HepG2 (cell line): ENCODE measurements around the gene DNAH8. TPM values are rescaled to one million over a fixed set of nuclear protein-coding genes. Genes with fewer than 3 reads are reported as not detected.

Experiments
- ATAC-seq: fragments of 200-7000 bp; cut with Tn5 transposase; 3 replicates; pipeline ENCODE4 v1.9.1; 2020; ENCODE audit warnings: mild to moderate bottlenecking, moderate library complexity
- BruUV-seq: library from RNA; stranded (reverse); fragments of 400-500 nt; replicated peaks from 2 replicates; lab custom pipeline; 2021; lab: Mats Ljungman, UMichigan
- CTCF ChIA-PET: fragments of 300-600 bp; formaldehyde crosslinking; extraction: SDS; loops from one replicate; lab custom pipeline; 2021; ENCODE audit warnings: low total read pairs, inconsistent platforms, low intra/inter-chr PET ratio; lab: Yijun Ruan, JAX
- POLR2A ChIA-PET: fragments of 350-600 bp; sonication (Branson Sonifier 250); formaldehyde crosslinking; loops from one replicate; lab custom pipeline; 2020; ENCODE audit warnings: antibody characterized with exemption, inconsistent platforms; lab: Yijun Ruan, JAX
- DNase-seq: peaks from one replicate; pipeline ENCODE4 v3.0.0-alpha.2; 2015; ENCODE audit warnings: low spot score
- FAIRE-seq: peaks from 3 replicates; lab custom pipeline; 2011; peaks lifted over from hg19 to GRCh38; lab: Jason Lieb, UNC
- H2AFZ ChIP-seq: one replicate; pipeline ENCODE4 v1.6.1; 2011; ENCODE audit warnings: low read length, inconsistent platforms
- H3K27ac ChIP-seq: fragments of 300-600 bp; 3 replicates; pipeline ENCODE4 v1.8.0; 2011; ENCODE audit warnings: mixed run types, mild to moderate bottlenecking, mixed read lengths, low read length, inconsistent platforms; ENCODE audit not compliant: insufficient read depth; ENCODE audit errors: extremely low read length
- H3K27me3 ChIP-seq, 2 experiments: fragments of 200-600 bp in 1 of 2; 2 replicates in 1 of 2; 3 replicates in 1 of 2; pipeline versions ENCODE4 v1.6.0 to v1.8.0; 2011; ENCODE audit warnings: low read length in 2 of 2, mild to moderate bottlenecking in 2 of 2, moderate library complexity in 2 of 2, inconsistent platforms in 1 of 2; ENCODE audit not compliant: insufficient read depth in 2 of 2, control insufficient read depth in 1 of 2
- H3K36me3 ChIP-seq, 2 experiments: fragments of 200-600 bp in 1 of 2; replicated peaks in 1 of 2; 2 replicates in 1 of 2; 3 replicates in 1 of 2; pipeline versions ENCODE4 v1.5.1 to v1.8.0; 2011; ENCODE audit warnings: low read length in 2 of 2, inconsistent platforms in 1 of 2; ENCODE audit not compliant: insufficient read depth in 2 of 2, control insufficient read depth in 1 of 2
- H3K4me1 ChIP-seq: 2 replicates; pipeline ENCODE4 v1.5.1; 2012; ENCODE audit warnings: low read length, inconsistent platforms; ENCODE audit not compliant: insufficient read depth
- H3K4me2 ChIP-seq: 2 replicates; pipeline ENCODE4 v1.6.0; 2011; ENCODE audit warnings: low read depth, low read length, inconsistent platforms
- H3K4me3 ChIP-seq, 3 experiments: fragments of 200-600 bp in 1 of 3; sonication (generic), shearing (Covaris generic) in 1 of 3; replicated peaks in 1 of 3; 2 replicates each; pipeline ENCODE4 v1.5.1; 2011 to 2016; ENCODE audit warnings: low read length in 3 of 3, inconsistent platforms in 2 of 3, low read depth in 2 of 3, mild to moderate bottlenecking in 2 of 3, control low read depth in 1 of 3, mixed read lengths in 1 of 3; ENCODE audit not compliant: insufficient read depth in 1 of 3
- H3K79me2 ChIP-seq: one replicate; pipeline ENCODE4 v1.6.1; 2011; ENCODE audit warnings: low read length, inconsistent platforms; ENCODE audit not compliant: insufficient read depth
- H3K9ac ChIP-seq: 2 replicates; pipeline ENCODE4 v1.6.0; 2011; ENCODE audit warnings: mild to moderate bottlenecking, low read depth, low read length, inconsistent platforms; ENCODE audit not compliant: insufficient read depth
- H3K9me3 ChIP-seq: 2 replicates; pipeline ENCODE4 v1.5.1; 2012; ENCODE audit warnings: mild to moderate bottlenecking, low read length
- H4K20me1 ChIP-seq: 2 replicates; pipeline ENCODE4 v1.6.0; 2011; ENCODE audit warnings: inconsistent platforms, mild to moderate bottlenecking, low read length, moderate library complexity; ENCODE audit not compliant: insufficient read depth
- BCL6 ChIP-seq: IDR thresholded peaks from 2 replicates; pipeline ENCODE4 v1.6.1; 2016; ENCODE audit warnings: missing genetic modification reagents, missing compliant biosample characterization
- CTCF ChIP-seq: sonication (generic); formaldehyde crosslinking; IDR thresholded peaks from 2 replicates; pipeline ENCODE4 v1.5.0; 2020; ENCODE audit warnings: mild to moderate bottlenecking, missing genetic modification reagents, moderate library complexity
- GATAD1 ChIP-seq: IDR thresholded peaks from 2 replicates; pipeline ENCODE4 v1.6.1; 2016; ENCODE audit warnings: missing genetic modification reagents, missing compliant biosample characterization
- KDM5B ChIP-seq: sonication (generic); formaldehyde crosslinking; IDR thresholded peaks from 2 replicates; pipeline ENCODE4 v1.4.0; 2020; ENCODE audit warnings: missing genetic modification reagents, mild to moderate bottlenecking, borderline replicate concordance
- NR2F1 ChIP-seq, 2 experiments: fragments of 450-650 bp in 1 of 2; formaldehyde crosslinking in 1 of 2; IDR thresholded peaks; 2 replicates each; pipeline versions ENCODE4 v1.5.0 to v1.6.1; 2016 to 2020; ENCODE audit warnings: mild to moderate bottlenecking in 1 of 2, missing compliant biosample characterization in 1 of 2, missing genetic modification reagents in 1 of 2, moderate library complexity in 1 of 2
- SUZ12 ChIP-seq: fragments of 150-350 bp; IDR thresholded peaks from 2 replicates; pipeline ENCODE4 v1.6.1; 2014; ENCODE audit warnings: low read depth, low read length
- ZNF484 ChIP-seq: sonication (generic); formaldehyde crosslinking; IDR thresholded peaks from 2 replicates; pipeline ENCODE4 v1.5.1; 2020; ENCODE audit warnings: mild to moderate bottlenecking, low read depth, missing genetic modification reagents, borderline replicate concordance
- ZNF569 ChIP-seq: sonication (generic); formaldehyde crosslinking; IDR thresholded peaks from 2 replicates; pipeline ENCODE4 v1.5.0; 2020; ENCODE audit warnings: mild to moderate bottlenecking, missing genetic modification reagents, moderate library complexity, borderline replicate concordance
- WGBS: methylation state at CpG from one replicate; pipeline ENCODE4 v1.1.6; 2017; ENCODE audit warnings: low lambda C conversion rate; 5-methylcytosine and 5-hydroxymethylcytosine counted together
- in situ Hi-C: cut with HindIII; loops from 2 replicates; pipeline ENCODE4 v1.10.0; 2017; ENCODE audit warnings: low pct_unique_long_range_greater_than_20kb; ENCODE audit not compliant: extremely low pct_ligation_motif_present
- intact Hi-C: fragments of 100-400 bp; cut with micrococcal nuclease; formaldehyde crosslinking; loops from one replicate; pipeline ENCODE4 v1.10.0; 2022; ENCODE audit not compliant: unreplicated experiment
- polyA plus RNA-seq, 8 experiments: library from polyadenylated mRNA; depleted of rRNA in 3 of 8; stranded (reverse) in 7 of 8; unstranded in 1 of 8; fragments of >200 nt; fragmentation: Illumina TruSeq in 4 of 8; extraction: Trizol in 4 of 8; gene quantifications; 2 replicates each; pipeline versions ENCODE4 v1.2.1 to v1.2.3, GENCODE V29; 2011 to 2016; ENCODE audit warnings: low read depth in 4 of 8, missing spikeins in 1 of 8, mixed read lengths in 1 of 8; ENCODE audit not compliant: insufficient read depth in 1 of 8
- total RNA-seq, 5 experiments: library from RNA; depleted of rRNA; stranded (reverse); fragments of >200 nt; fragmentation: Illumina TruSeq; extraction: Trizol; gene quantifications; 2 replicates each; pipeline ENCODE4 v1.2.3, GENCODE V29; 2016; ENCODE audit warnings: low read depth in 1 of 5

DNAH8 gene
- total and polyA plus RNA-seq, 2 of the 13 experiments (the other 11 are each of a cell fraction or from before 2014, with no cell fraction given): not detected

- ChIA-PET CTCF (no interaction called here), POLR2A (no interaction called here)
- intact Hi-C loops: no loop called here
- no peaks in the 10 kb centered on the region for H3K9me3 ChIP-seq
- H3K27me3 ChIP-seq: no peaks in the 10 kb centered on the region; a peak in 1 of 5 replicates
- no peak overlapping the region for H3K4me2 ChIP-seq
- no peaks in the 10 kb centered on the region for H3K4me1 ChIP-seq
- TF ChIP-seq KDM5B: no peak
- no peak for TF ChIP-seq NR2F1 (CRISPR knock-in tag; IDR thresholded peaks at IDR 0.05)
- no peak for TF ChIP-seq SUZ12
- TF ChIP-seq BCL6 (CRISPR knock-in tag): no peak
- TF ChIP-seq ZNF484 (CRISPR knock-in tag): no peak
- TF ChIP-seq ZNF569: no peak
- no peak for TF ChIP-seq CTCF (CRISPR knock-in tag)
- no peak for TF ChIP-seq GATAD1 (CRISPR knock-in tag)
- no peak overlapping the region for H2AFZ ChIP-seq
- ATAC-seq (no peak), FAIRE-seq (no peak), DNase-seq (no peak)
- H4K20me1 ChIP-seq: no peaks in the 10 kb centered on the region
- in situ Hi-C loops: loop anchor here (10.0 kb wide), 1 partner anchor 297 kb away; no protein-coding TSS in a partner anchor
- BruUV-seq: no TSS peak
- no peak overlapping the region for H3K4me3 ChIP-seq
- H3K79me2 ChIP-seq: no peaks in the 10 kb centered on the region
- H3K9ac ChIP-seq: no peak overlapping the region
- no peak overlapping the region for H3K27ac ChIP-seq
- 9% methylated on average over 3 of the region's 3 CpGs for WGBS
- no peaks in the 10 kb centered on the region for H3K36me3 ChIP-seq
Observed at GRCh38 chr6:39007575-39007974, 292.5 kb downstream of the DNAH8 start.
